Keratinocyte (primary cell): ENCODE data around the gene RIC1. TPM values are rescaled to one million over a fixed set of nuclear protein-coding genes. Genes with fewer than 3 reads are reported as not detected.

Source experiments
- DNase-seq: peaks from one replicate; pipeline ENCODE4 v3.0.0-alpha.2; 2011; ENCODE audit warnings: low read depth, missing footprints, low spot score
- FAIRE-seq: peaks from 2 replicates; lab custom pipeline; 2011; peaks lifted over from hg19 to GRCh38; lab: Jason Lieb, UNC
- H2AFZ ChIP-seq: 2 replicates; pipeline ENCODE4 v1.6.0; 2012; ENCODE audit warnings: low read length, control low read depth, inconsistent platforms; ENCODE audit not compliant: control insufficient read depth
- H3K27ac ChIP-seq: 2 replicates; pipeline ENCODE4 v1.5.1; 2011; ENCODE audit warnings: low read length; ENCODE audit not compliant: control insufficient read depth, insufficient read depth
- H3K27me3 ChIP-seq: 3 replicates; pipeline ENCODE4 v1.6.0; 2011; ENCODE audit warnings: low read length; ENCODE audit not compliant: control insufficient read depth, insufficient read depth; ENCODE audit errors: extremely low read depth
- H3K36me3 ChIP-seq, 2 experiments: 2 replicates in 1 of 2; 3 replicates in 1 of 2; pipeline ENCODE4 v1.5.1; 2011; ENCODE audit warnings: low read length in 2 of 2, mild to moderate bottlenecking in 1 of 2; ENCODE audit not compliant: control insufficient read depth in 2 of 2, insufficient read depth in 2 of 2; ENCODE audit errors: extremely low read depth in 1 of 2
- H3K4me1 ChIP-seq: 3 replicates; pipeline ENCODE4 v1.5.1; 2011; ENCODE audit warnings: low read length; ENCODE audit not compliant: control insufficient read depth, insufficient read depth; ENCODE audit errors: extremely low read depth
- H3K4me2 ChIP-seq: 3 replicates; pipeline ENCODE4 v1.6.0; 2011; ENCODE audit warnings: low read depth, low read length; ENCODE audit not compliant: control insufficient read depth, insufficient read depth; ENCODE audit errors: extremely low read depth
- H3K4me3 ChIP-seq, 3 experiments: fragments of 200-600 bp in 1 of 3; sonication (generic) in 1 of 3; 2 replicates in 2 of 3; 3 replicates in 1 of 3; pipeline ENCODE4 v1.5.1; 2011 to 2016; ENCODE audit warnings: low read length in 3 of 3, mild to moderate bottlenecking in 3 of 3, control low read depth in 2 of 3, inconsistent platforms in 1 of 3, low read depth in 1 of 3, mixed read lengths in 1 of 3, mixed run types in 1 of 3, moderate library complexity in 1 of 3; ENCODE audit not compliant: control insufficient read depth in 2 of 3, insufficient read depth in 2 of 3; ENCODE audit errors: extremely low read depth in 1 of 3
- H3K79me2 ChIP-seq: 2 replicates; pipeline ENCODE4 v1.6.0; 2012; ENCODE audit warnings: low read length; ENCODE audit not compliant: control insufficient read depth, insufficient read depth
- H3K9ac ChIP-seq: 3 replicates; pipeline ENCODE4 v1.6.0; 2011; ENCODE audit warnings: low read length; ENCODE audit not compliant: control insufficient read depth, insufficient read depth; ENCODE audit errors: extremely low read depth
- H3K9me1 ChIP-seq: 3 replicates; pipeline ENCODE4 v1.6.0; 2011; ENCODE audit warnings: low read length; ENCODE audit not compliant: control insufficient read depth, insufficient read depth; ENCODE audit errors: extremely low read depth
- H3K9me3 ChIP-seq: 2 replicates; pipeline ENCODE4 v1.5.1; 2012; ENCODE audit warnings: low read depth, low read length; ENCODE audit not compliant: control insufficient read depth
- H4K20me1 ChIP-seq: 3 replicates; pipeline ENCODE4 v1.6.0; 2011; ENCODE audit warnings: low read length; ENCODE audit not compliant: control insufficient read depth, insufficient read depth; ENCODE audit errors: extremely low read depth
- EZH2 ChIP-seq: IDR thresholded peaks from one replicate; pipeline ENCODE4 v1.6.1; 2012; ENCODE audit warnings: inconsistent platforms, mild to moderate bottlenecking, low read length, moderate library complexity
- dilution Hi-C: fragments of 300-500 bp; cut with MboI; formaldehyde crosslinking; loops from one replicate; pipeline ENCODE4 v1.7.0; 2020; ENCODE audit warnings: low sequenced_read_pairs; ENCODE audit not compliant: extremely low pct_ligation_motif_present
- polyA plus RNA-seq, 5 experiments: library from polyadenylated mRNA; depleted of rRNA in 3 of 5; stranded (reverse) in 3 of 5; stranded (forward) in 1 of 5; unstranded in 1 of 5; fragments of >200 nt; gene quantifications; 1 replicate in 1 of 5; 2 replicates in 3 of 5; 3 replicates in 1 of 5; pipeline versions ENCODE4 v1.2.1 to v1.2.3, GENCODE V29; 2011 to 2012; ENCODE audit warnings: missing spikeins in 2 of 5, low read depth in 1 of 5, low replicate concordance in 1 of 5
- TF ChIP-seq, protein P1 (sequence below), 3 experiments: IDR thresholded peaks in 1 of 3; conservative IDR thresholded peaks in 1 of 3; optimal IDR thresholded peaks in 1 of 3; 2 replicates in 2 of 3; 3 replicates in 1 of 3; pipeline versions ENCODE3 to v1.5.1; 2011; ENCODE audit warnings: low read length in 3 of 3, mild to moderate bottlenecking in 3 of 3, moderate library complexity in 2 of 3, control low read depth in 1 of 3, inconsistent platforms in 1 of 3; ENCODE audit not compliant: insufficient read depth in 2 of 3; ENCODE audit errors: extremely low read depth in 1 of 3

Gene RIC1
- polyA plus RNA-seq, 1 donor (not counting 4 experiments of a cell fraction or from before 2014, with no cell fraction given): 20.5 TPM

DNA sequence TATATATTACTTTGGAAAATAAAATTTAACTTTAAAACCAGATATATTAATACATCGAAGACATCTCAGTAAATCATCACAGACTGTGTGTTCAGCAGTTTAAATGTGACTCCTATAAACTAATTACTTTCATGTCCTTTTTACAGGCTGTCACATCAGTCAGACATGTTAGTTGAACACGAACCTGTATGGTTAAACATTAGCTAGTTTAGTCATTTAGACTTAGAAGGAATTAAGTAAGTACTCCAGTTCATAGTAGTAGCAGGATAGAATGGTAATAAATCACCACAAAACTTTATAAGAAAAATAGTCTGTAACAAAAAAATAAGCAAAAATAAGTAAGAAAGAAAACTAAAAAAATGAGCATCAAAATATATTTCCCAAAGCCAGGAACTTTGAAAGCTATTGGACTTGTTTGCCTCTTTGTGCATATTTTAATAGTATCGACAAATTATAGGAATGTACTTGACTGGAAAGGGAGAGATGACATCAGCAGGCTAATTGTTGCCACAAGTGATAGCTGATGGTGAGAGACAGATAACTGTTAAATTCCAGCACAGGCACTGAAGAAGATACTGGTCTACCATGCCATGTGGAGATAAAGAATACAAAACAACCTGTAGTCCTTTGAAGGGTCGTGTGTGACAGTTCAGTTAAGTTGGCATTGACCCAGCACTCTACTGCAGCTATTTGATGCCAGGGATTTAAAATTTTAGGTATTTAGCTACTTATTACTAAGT lies 83.9 kb downstream of the RIC1 start:
- Histone ChIP-seq H3K4me1 (no peaks in the 10 kb centered on the region), H3K9me1 (no peaks in the 10 kb centered on the region), H2AFZ (no peak overlapping the region), H3K79me2 (peaks cover 2% of the 10 kb centered on the region), H4K20me1 (no peaks in the 10 kb centered on the region), H3K9ac (no peak overlapping the region), H3K4me3 (no peak overlapping the region), H3K27me3 (no peaks in the 10 kb centered on the region), H3K9me3 (peaks cover 2% of the 10 kb centered on the region), H3K27ac (no peak overlapping the region), H3K36me3 (peaks cover 0 to 9% of the 10 kb centered on the region in 2 experiments), H3K4me2 (no peak overlapping the region)
- no peak for FAIRE-seq
- DNase-seq: no peak
- dilution Hi-C loops: no loop called here
- TF ChIP-seq EZH2: no peak
- TF ChIP-seq, protein P1, sequence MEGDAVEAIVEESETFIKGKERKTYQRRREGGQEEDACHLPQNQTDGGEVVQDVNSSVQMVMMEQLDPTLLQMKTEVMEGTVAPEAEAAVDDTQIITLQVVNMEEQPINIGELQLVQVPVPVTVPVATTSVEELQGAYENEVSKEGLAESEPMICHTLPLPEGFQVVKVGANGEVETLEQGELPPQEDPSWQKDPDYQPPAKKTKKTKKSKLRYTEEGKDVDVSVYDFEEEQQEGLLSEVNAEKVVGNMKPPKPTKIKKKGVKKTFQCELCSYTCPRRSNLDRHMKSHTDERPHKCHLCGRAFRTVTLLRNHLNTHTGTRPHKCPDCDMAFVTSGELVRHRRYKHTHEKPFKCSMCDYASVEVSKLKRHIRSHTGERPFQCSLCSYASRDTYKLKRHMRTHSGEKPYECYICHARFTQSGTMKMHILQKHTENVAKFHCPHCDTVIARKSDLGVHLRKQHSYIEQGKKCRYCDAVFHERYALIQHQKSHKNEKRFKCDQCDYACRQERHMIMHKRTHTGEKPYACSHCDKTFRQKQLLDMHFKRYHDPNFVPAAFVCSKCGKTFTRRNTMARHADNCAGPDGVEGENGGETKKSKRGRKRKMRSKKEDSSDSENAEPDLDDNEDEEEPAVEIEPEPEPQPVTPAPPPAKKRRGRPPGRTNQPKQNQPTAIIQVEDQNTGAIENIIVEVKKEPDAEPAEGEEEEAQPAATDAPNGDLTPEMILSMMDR (optimal IDR thresholded peaks at IDR 0.05 in 1 of 3, IDR thresholded peaks at IDR 0.05 in 1 of 3, conservative IDR thresholded peaks at IDR 0.05 in 1 of 3; ENCODE audit: extremely low read depth in 1 of 3, insufficient read depth in 2 of 3, low read length in 3 of 3): no peak

DNA sequence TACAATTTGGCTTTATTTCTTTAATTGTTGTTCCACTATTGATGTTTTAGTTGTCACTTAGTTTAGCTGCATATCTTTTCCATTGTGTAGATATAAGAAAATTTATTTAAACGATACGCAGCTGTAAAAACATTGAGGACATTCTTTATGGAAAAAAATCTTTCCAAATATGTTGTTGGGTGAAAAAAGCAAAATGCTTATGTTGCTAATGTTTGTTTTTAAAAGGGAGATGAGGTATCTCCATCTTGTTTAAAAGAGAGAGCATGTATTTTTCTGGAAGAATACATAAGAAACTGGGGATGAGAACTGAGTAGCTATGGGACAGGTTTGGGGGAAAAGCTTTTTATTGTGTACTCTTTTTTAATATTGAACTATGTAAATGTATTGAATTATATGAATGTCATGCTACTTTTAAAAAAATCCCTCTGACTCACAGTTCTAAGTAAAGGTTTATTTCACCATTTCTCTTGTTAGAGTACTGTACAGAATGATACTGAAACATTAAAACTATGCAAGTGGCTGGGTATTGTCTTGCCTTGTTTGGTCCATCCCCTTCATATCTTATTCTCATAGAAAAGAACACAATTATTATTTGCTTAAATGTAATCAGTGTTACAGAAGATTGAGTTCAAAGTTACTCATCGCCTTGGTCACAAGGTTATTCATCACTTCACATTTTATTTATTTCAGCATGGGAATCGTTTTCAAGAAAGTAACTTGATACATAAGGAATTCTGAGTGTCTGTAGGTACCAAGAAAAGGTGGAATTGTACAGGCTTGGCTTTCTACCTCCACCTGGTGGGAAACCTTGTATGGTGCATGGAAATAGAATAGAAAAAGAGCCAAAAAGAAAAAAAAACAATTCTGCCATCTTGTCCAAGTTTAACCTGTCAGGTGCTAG lies 85.8 kb downstream of the RIC1 start:
- Histone ChIP-seq H3K9ac (no peak overlapping the region), H3K9me1 (no peaks in the 10 kb centered on the region), H3K9me3 (no peaks in the 10 kb centered on the region), H2AFZ (no peak overlapping the region), H3K79me2 (no peaks in the 10 kb centered on the region), H3K36me3 (peaks cover 0 to 9% of the 10 kb centered on the region in 2 experiments), H3K27me3 (no peaks in the 10 kb centered on the region), H3K4me2 (no peak overlapping the region), H3K4me1 (no peaks in the 10 kb centered on the region), H3K4me3 (no peak overlapping the region), H3K27ac (peak overlapping the region; percentile 8), H4K20me1 (no peaks in the 10 kb centered on the region)
- peak; percentile 44 for FAIRE-seq
- TF ChIP-seq EZH2: no peak
- TF ChIP-seq, protein P1 (optimal IDR thresholded peaks at IDR 0.05 in 1 of 3, IDR thresholded peaks at IDR 0.05 in 1 of 3, conservative IDR thresholded peaks at IDR 0.05 in 1 of 3; ENCODE audit: extremely low read depth in 1 of 3, insufficient read depth in 2 of 3, low read length in 3 of 3): peak in 2 of 3 experiments; percentile 49 to 53
- dilution Hi-C loops: no loop called here
- no peak for DNase-seq
